K562 (cell line): ENCODE results near the gene LSM14B. TPM values are rescaled to one million over a fixed set of nuclear protein-coding genes. Genes with fewer than 3 reads are reported as not detected.

Source experiments
- ARID4B ChIP-seq: sonication (generic); formaldehyde crosslinking; IDR thresholded peaks from 2 replicates; pipeline ENCODE4 v1.8.0; 2022; ENCODE audit warnings: mild to moderate bottlenecking, missing genetic modification reagents
- E2F8 ChIP-seq: fragments of 450-650 bp; IDR thresholded peaks from 2 replicates; pipeline ENCODE4 v1.7.1; 2018; ENCODE audit warnings: mild to moderate bottlenecking, low read depth; ENCODE audit not compliant: partially characterized antibody
- ETS2 ChIP-seq: IDR thresholded peaks from 2 replicates; pipeline ENCODE4 v1.6.1; 2016; ENCODE audit warnings: borderline replicate concordance, missing genetic modification characterization, mild to moderate bottlenecking, moderate library complexity, missing compliant biosample characterization; ENCODE audit not compliant: poor library complexity, severe bottlenecking
- FOXM1 ChIP-seq, 2 experiments: fragments of 450-650 bp in 1 of 2; sonication (generic) in 1 of 2; formaldehyde crosslinking in 1 of 2; IDR thresholded peaks; 2 replicates each; pipeline versions ENCODE4 v1.6.1 to v1.9.0; 2017 to 2022; ENCODE audit warnings: low read depth in 2 of 2, mild to moderate bottlenecking in 2 of 2, missing genetic modification reagents in 1 of 2, moderate library complexity in 1 of 2
- HBP1 ChIP-seq: fragments of 450-650 bp; formaldehyde crosslinking; IDR thresholded peaks from 2 replicates; pipeline ENCODE4 v1.4.0; 2022; ENCODE audit warnings: missing genetic modification characterization
- KAT2B ChIP-seq: IDR thresholded peaks from one replicate; pipeline ENCODE4 v1.6.1; 2012; ENCODE audit warnings: low read depth, mild to moderate bottlenecking, control low read depth, inconsistent platforms, low read length, moderate library complexity
- KDM2B ChIP-seq: fragments of 250-450 bp; sonication (Bioruptor Pico); IDR thresholded peaks from 2 replicates; pipeline ENCODE4 v1.8.0; 2021; ENCODE audit warnings: mild to moderate bottlenecking, moderate library complexity
- MAZ ChIP-seq, 2 experiments: fragments of 450-650 bp in 1 of 2; sonication (generic) in 1 of 2; formaldehyde crosslinking; IDR thresholded peaks in 1 of 2; conservative IDR thresholded peaks in 1 of 2; 2 replicates each; pipeline versions ENCODE4 v1.4.0 to v1.5.0; 2020; ENCODE audit warnings: mild to moderate bottlenecking in 1 of 2, missing genetic modification reagents in 1 of 2
- NELFE ChIP-seq: IDR thresholded peaks from 2 replicates; pipeline ENCODE4 v1.6.1; 2011; ENCODE audit warnings: mild to moderate bottlenecking; ENCODE audit not compliant: insufficient read depth, insufficient read length
- NFE2L1 ChIP-seq: fragments of 450-650 bp; IDR thresholded peaks from 2 replicates; pipeline ENCODE4 v1.6.1; 2016; ENCODE audit warnings: missing genetic modification characterization, low read depth, mild to moderate bottlenecking, missing compliant biosample characterization, moderate library complexity, borderline replicate concordance
- NUFIP1 ChIP-seq: fragments of 450-650 bp; IDR thresholded peaks from 2 replicates; pipeline ENCODE4 v1.6.1; 2018; ENCODE audit not compliant: partially characterized antibody
- POU5F1 ChIP-seq: fragments of 150-350 bp; IDR thresholded peaks from 2 replicates; pipeline ENCODE4 v1.6.1; 2014; ENCODE audit warnings: borderline replicate concordance, low read length, low read depth, mild to moderate bottlenecking; ENCODE audit not compliant: partially characterized antibody
- RFX7 ChIP-seq: fragments of 250-450 bp; sonication (Bioruptor Pico); IDR thresholded peaks from 2 replicates; pipeline ENCODE4 v1.5.1; 2021; ENCODE audit warnings: mild to moderate bottlenecking
- TFAM ChIP-seq: fragments of 250-450 bp; sonication (Bioruptor Pico); conservative IDR thresholded peaks from 2 replicates; pipeline ENCODE4 v1.5.0; 2021; ENCODE audit warnings: mild to moderate bottlenecking, moderate library complexity
- ZBTB12 ChIP-seq: fragments of 250-450 bp; sonication (Bioruptor Pico); IDR thresholded peaks from 2 replicates; pipeline ENCODE4 v1.4.0; 2020
- polyA plus RNA-seq, 8 experiments: library from polyadenylated mRNA; depleted of rRNA in 4 of 8; stranded (reverse) in 5 of 8; unstranded in 3 of 8; fragments of >200 nt; fragmentation: Nextera tagmentation in 2 of 8; fragmentation: Illumina TruSeq in 1 of 8; extraction: Ambion mirVana in 2 of 8; extraction: Trizol in 1 of 8; gene quantifications; 2 replicates each; pipeline versions ENCODE4 v1.2.1 to v1.2.3, GENCODE V29; 2011 to 2014; ENCODE audit warnings: inconsistent platforms in 1 of 8, missing spikeins in 1 of 8
- total RNA-seq, 7 experiments: library from RNA; depleted of rRNA in 6 of 7; stranded (reverse); fragments of >200 nt in 6 of 7; fragmentation: Illumina TruSeq in 2 of 7; extraction: Trizol in 2 of 7; gene quantifications; 2 replicates each; pipeline versions ENCODE4 v1.2.1 to v1.2.3, GENCODE V29; 2011 to 2021; ENCODE audit warnings: low replicate concordance in 1 of 7

LSM14B gene
- total and polyA plus RNA-seq, 9 of the 15 experiments (the other 6 are each of a cell fraction or from before 2014, with no cell fraction given): 0.66 to 36.0 (median 20.2) TPM

GRCh38 chr20:62182469-62183425, 60.5 kb downstream of the LSM14B start, which contains the start of gene MTG2 (continued):
- TF ChIP-seq FOXM1 (IDR thresholded peaks at IDR 0.05; ENCODE audit: low read depth): no peak
- peak; percentile 55; the same call in 1 of the 2 replicates for TF ChIP-seq FOXM1 (CRISPR knock-in tag; IDR thresholded peaks at IDR 0.05; ENCODE audit: low read depth)
- TF ChIP-seq KAT2B: no peak
- no peak for TF ChIP-seq NFE2L1 (tag)
- TF ChIP-seq TFAM (CRISPR knock-in tag): no peak
- peak; percentile 6 for TF ChIP-seq ETS2
- no peak for TF ChIP-seq NELFE
- peak; percentile 79 to 86; a peak in 3 of 4 replicates for TF ChIP-seq MAZ (CRISPR knock-in tag; conservative IDR thresholded peaks at IDR 0.05 in 1 of 2, IDR thresholded peaks at IDR 0.05 in 1 of 2)
- peak; percentile 95 for TF ChIP-seq ZBTB12 (CRISPR knock-in tag)
- TF ChIP-seq RFX7: no peak
- no peak for TF ChIP-seq NUFIP1
- peak; percentile 90 for TF ChIP-seq ARID4B (CRISPR knock-in tag)
- TF ChIP-seq E2F8: peak; percentile 91
- TF ChIP-seq HBP1 (CRISPR knock-in tag): 0 out of 2 replicates have a peak, but pooled peaks have one; percentile 32
- no peak for TF ChIP-seq KDM2B (CRISPR knock-in tag)
- TF ChIP-seq POU5F1: peak; percentile 30
